ENCODE measurements around the gene ZMIZ1. TPM values are rescaled to one million over a fixed set of nuclear protein-coding genes. Genes with fewer than 3 reads are reported as not detected.

ZMIZ1 gene
- total RNA-seq, 1 experiment from 2014 or later, result 35.8 TPM

DNA sequence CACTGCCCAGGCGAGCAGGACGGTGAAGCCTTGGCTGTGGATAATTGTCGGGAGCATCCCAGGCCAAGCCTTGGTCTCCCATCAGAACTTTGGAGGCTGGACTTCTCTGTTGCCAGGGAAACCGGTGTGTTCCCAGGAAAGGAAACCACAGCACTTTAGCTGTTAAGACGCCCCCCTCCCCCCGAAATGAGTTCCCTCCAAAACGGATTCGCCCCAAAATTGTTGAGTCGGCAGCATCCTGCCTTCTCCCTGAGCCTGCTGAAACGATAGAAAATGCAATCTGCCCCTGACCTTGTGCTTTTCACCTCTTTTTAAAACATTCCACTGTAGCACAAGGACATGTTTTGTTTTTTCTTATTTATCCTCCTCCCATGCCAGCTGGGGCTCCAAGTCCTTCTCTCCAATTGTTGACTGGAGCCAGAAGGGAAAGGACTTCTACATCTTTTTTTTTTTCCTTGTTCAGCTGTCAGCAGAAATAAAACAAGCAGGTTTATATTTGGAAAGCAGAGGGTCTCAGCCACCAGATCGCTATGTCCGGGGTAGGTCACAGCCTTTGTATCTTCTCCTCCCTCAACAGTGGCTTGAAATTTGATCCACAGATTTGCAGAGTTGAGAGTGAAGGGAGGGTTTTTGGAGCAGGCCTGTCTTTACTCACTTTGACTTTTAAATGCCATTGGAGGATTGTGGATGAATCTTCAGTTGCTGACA is 116.5 kb downstream of the ZMIZ1 start:
- Histone ChIP-seq H3K9me3 (ENCODE audit: low read depth, low read length, poor library complexity, severe bottlenecking) (no peaks in the 10 kb centered on the region), H3K36me3 (ENCODE audit: insufficient read depth, low read length, poor library complexity, severe bottlenecking) (no peaks in the 10 kb centered on the region), H3K27ac (ENCODE audit: low read depth, low read length, poor library complexity, severe bottlenecking) (no peak overlapping the region), H3K4me3 (ENCODE audit: low read depth, low read length, poor library complexity, severe bottlenecking) (no peak overlapping the region), H3K4me1 (ENCODE audit: insufficient read depth, low read length, poor library complexity, severe bottlenecking) (no peaks in the 10 kb centered on the region), H3K27me3 (replicated peaks; ENCODE audit: insufficient read depth, low read depth, low read length, poor library complexity) (no peaks in the 10 kb centered on the region)
- BruUV-seq (replicated peaks), result no TSS peak
- intact Hi-C loops (cut with micrococcal nuclease; ENCODE audit: unreplicated experiment), result no loop called here
- ChIA-PET CTCF (no interaction called here), POLR2A (ENCODE audit: low non-redundant PET) (no interaction called here)
- DNase-seq (ENCODE audit: low spot score), result no peak
- TF ChIP-seq, protein P1, sequence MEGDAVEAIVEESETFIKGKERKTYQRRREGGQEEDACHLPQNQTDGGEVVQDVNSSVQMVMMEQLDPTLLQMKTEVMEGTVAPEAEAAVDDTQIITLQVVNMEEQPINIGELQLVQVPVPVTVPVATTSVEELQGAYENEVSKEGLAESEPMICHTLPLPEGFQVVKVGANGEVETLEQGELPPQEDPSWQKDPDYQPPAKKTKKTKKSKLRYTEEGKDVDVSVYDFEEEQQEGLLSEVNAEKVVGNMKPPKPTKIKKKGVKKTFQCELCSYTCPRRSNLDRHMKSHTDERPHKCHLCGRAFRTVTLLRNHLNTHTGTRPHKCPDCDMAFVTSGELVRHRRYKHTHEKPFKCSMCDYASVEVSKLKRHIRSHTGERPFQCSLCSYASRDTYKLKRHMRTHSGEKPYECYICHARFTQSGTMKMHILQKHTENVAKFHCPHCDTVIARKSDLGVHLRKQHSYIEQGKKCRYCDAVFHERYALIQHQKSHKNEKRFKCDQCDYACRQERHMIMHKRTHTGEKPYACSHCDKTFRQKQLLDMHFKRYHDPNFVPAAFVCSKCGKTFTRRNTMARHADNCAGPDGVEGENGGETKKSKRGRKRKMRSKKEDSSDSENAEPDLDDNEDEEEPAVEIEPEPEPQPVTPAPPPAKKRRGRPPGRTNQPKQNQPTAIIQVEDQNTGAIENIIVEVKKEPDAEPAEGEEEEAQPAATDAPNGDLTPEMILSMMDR (conservative IDR thresholded peaks at IDR 0.05; ENCODE audit: low read depth, low read length), result no peak
- TF ChIP-seq EZH2 (IDR thresholded peaks at IDR 0.05; ENCODE audit: borderline replicate concordance, low read depth, low read length, poor library complexity, severe bottlenecking), result no peak

DNA sequence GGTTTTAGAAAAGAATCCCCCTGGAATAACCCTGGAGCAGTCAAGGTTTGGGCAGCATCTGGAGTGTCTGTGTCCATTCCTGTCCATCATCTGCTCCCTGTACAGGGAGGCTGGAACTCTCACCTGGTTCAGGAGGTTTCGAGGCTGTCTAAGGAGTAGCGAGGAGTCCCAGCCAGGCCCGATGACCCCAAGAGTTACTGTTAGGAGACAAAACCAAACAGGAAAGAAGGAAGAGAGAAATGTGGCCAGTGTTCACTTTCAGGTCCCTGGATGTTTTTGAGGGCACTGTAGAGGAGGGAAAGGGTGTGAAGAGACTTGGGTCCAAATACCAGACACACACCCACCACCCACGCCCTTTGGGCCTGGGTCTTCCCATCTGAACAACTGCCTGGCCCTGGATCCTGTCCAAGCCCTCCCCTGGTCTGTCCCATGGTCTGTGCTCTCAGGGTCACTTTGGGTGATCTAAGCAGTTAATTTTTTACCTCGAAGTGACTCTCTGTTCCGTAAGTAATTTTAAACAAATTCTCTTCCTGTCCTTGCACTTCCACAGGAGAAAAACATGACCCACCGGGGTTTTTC is 117.1 kb downstream of the ZMIZ1 start:
- Histone ChIP-seq H3K9me3 (ENCODE audit: low read depth, low read length, poor library complexity, severe bottlenecking) (no peaks in the 10 kb centered on the region), H3K4me3 (ENCODE audit: low read depth, low read length, poor library complexity, severe bottlenecking) (no peak overlapping the region), H3K27me3 (replicated peaks; ENCODE audit: insufficient read depth, low read depth, low read length, poor library complexity) (no peaks in the 10 kb centered on the region), H3K36me3 (ENCODE audit: insufficient read depth, low read length, poor library complexity, severe bottlenecking) (no peaks in the 10 kb centered on the region), H3K27ac (ENCODE audit: low read depth, low read length, poor library complexity, severe bottlenecking) (no peak overlapping the region), H3K4me1 (ENCODE audit: insufficient read depth, low read length, poor library complexity, severe bottlenecking) (no peaks in the 10 kb centered on the region)
- POLR2A ChIA-PET (ENCODE audit: low non-redundant PET), result no interaction called here
- CTCF ChIA-PET, result no interaction called here
- intact Hi-C loops (cut with micrococcal nuclease; ENCODE audit: unreplicated experiment), result no loop called here
- no peak for DNase-seq (ENCODE audit: low spot score)
- TF ChIP-seq, protein P1 (conservative IDR thresholded peaks at IDR 0.05; ENCODE audit: low read depth, low read length), result no peak
- no peak for TF ChIP-seq EZH2 (IDR thresholded peaks at IDR 0.05; ENCODE audit: borderline replicate concordance, low read depth, low read length, poor library complexity, severe bottlenecking)
- no TSS peak for BruUV-seq (replicated peaks)

GRCh38 chr10:79186486-79187120 is 117.8 kb downstream of the ZMIZ1 start:
- Histone ChIP-seq H3K36me3 (ENCODE audit: insufficient read depth, low read length, poor library complexity, severe bottlenecking) (no peaks in the 10 kb centered on the region), H3K27me3 (replicated peaks; ENCODE audit: insufficient read depth, low read depth, low read length, poor library complexity) (no peaks in the 10 kb centered on the region), H3K27ac (ENCODE audit: low read depth, low read length, poor library complexity, severe bottlenecking) (no peak overlapping the region), H3K4me1 (ENCODE audit: insufficient read depth, low read length, poor library complexity, severe bottlenecking) (no peaks in the 10 kb centered on the region), H3K9me3 (ENCODE audit: low read depth, low read length, poor library complexity, severe bottlenecking) (no peaks in the 10 kb centered on the region), H3K4me3 (ENCODE audit: low read depth, low read length, poor library complexity, severe bottlenecking) (no peak overlapping the region)
- DNase-seq (ENCODE audit: low spot score), result no peak
- no TSS peak for BruUV-seq (replicated peaks)
- intact Hi-C loops (cut with micrococcal nuclease; ENCODE audit: unreplicated experiment), result no loop called here
- ChIA-PET CTCF (no interaction called here), POLR2A (ENCODE audit: low non-redundant PET) (no interaction called here)
- TF ChIP-seq EZH2 (IDR thresholded peaks at IDR 0.05; ENCODE audit: borderline replicate concordance, low read depth, low read length, poor library complexity, severe bottlenecking), result no peak
- TF ChIP-seq, protein P1 (conservative IDR thresholded peaks at IDR 0.05; ENCODE audit: low read depth, low read length), result no peak
